HUES48 (cell line): Measurements from ENCODE around the gene RNF213.

Source experiments
- H3K27ac ChIP-seq: one replicate; pipeline ENCODE4 v1.7.0; 2013; ENCODE audit warnings: low read depth, low read length, inconsistent platforms
- H3K27me3 ChIP-seq: 2 replicates; pipeline ENCODE4 v1.6.1; 2013; ENCODE audit warnings: mild to moderate bottlenecking, low read length; ENCODE audit not compliant: control insufficient read depth, insufficient read depth
- H3K36me3 ChIP-seq: 2 replicates; pipeline ENCODE4 v1.6.1; 2013; ENCODE audit warnings: low read length; ENCODE audit not compliant: control insufficient read depth, insufficient read depth
- H3K4me1 ChIP-seq: 2 replicates; pipeline ENCODE4 v1.6.1; 2013; ENCODE audit warnings: mild to moderate bottlenecking, low read length; ENCODE audit not compliant: control insufficient read depth, insufficient read depth
- H3K4me3 ChIP-seq: 2 replicates; pipeline ENCODE4 v1.5.1; 2013; ENCODE audit warnings: mild to moderate bottlenecking, low read depth, low read length
- H3K9ac ChIP-seq: 2 replicates; pipeline ENCODE4 v1.6.1; 2013; ENCODE audit warnings: mild to moderate bottlenecking, low read depth, low read length, moderate library complexity
- H3K9me3 ChIP-seq: 2 replicates; pipeline ENCODE4 v1.6.1; 2013; ENCODE audit warnings: low read length; ENCODE audit not compliant: control insufficient read depth, insufficient read depth

The RNF213 gene

DNA sequence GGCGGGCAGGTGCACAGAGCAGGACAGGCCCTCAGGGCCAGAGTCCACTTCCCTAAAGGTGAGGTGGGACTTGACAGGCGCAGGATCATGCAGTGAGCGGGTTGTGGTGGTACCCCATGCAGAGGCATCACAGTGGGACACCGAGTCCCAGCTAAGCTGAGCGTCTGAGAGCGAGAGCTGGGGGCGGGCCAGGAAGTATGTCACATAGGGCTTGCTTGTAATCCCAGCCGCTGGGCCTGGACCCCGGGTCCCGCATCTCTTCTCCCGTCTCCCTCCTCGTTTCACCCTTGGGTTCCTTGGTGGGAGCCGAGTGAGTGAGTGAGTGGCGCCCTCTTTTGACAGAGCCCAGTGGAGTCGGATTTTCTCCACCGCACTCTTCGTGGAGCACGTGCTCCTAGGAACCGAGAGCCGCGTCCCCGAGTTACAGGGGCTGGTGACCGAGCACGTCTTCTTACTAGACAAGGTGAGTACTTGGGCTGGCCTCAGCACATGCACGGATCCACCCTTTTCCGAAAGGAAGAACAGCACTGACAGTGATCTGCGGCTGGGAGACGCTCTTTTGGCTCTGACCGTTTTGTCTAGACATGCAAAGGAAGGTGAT is 103.5 kb downstream of the RNF213 start:
- H3K27ac ChIP-seq = no peak overlapping the region
- peaks cover 82% of the 10 kb centered on the region for H3K36me3 ChIP-seq
- H3K9me3 ChIP-seq = no peaks in the 10 kb centered on the region
- H3K27me3 ChIP-seq = no peaks in the 10 kb centered on the region
- H3K9ac ChIP-seq = no peak overlapping the region
- H3K4me3 ChIP-seq = no peak overlapping the region
- H3K4me1 ChIP-seq = no peaks in the 10 kb centered on the region

DNA sequence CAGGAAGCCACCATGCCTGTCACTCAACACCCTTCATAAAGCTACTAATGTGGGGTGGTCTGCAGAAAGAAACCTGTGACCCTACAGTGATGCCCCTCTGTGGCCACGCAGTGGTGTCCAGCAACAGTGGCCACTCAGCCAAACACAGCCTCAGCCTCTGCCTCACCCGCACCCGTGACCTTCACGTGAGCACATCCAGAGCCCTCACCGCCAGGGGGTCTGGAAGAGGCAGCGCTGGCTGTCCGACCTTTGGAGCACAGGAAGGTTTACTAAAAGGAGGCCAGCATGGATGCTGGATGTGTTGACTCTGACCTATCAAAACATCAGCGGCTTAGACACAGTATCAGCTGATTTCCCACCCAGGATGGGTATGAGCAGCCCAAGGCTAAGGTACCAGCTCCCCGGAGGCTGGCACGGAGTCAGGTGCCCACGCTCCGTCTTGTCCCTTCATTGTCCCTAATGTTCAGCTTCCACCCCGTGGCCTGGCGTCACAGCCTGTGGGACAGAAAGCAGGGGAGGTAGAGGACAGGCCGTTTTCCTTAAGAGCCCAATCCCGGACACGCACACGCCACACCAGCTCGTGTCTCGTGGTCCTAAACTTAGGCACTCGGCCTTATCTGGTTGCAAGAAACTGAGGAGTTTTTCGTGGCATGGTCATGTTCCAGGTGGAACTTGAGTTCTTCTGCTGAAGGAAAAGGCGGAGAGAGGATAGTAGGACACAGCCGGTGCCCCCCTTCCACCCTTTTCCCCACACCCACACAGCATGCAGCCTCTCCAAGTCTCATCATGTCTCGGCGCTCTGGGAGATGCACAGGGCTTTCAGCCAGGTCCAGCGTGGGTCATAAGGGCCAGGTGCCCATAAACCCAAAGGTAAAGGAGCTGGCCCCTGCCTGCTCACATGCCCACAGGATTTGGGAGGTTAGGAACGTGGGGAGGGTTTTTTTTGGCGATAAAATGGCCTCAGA is 104.6 kb downstream of the RNF213 start:
- no peaks in the 10 kb centered on the region for H3K27me3 ChIP-seq
- H3K36me3 ChIP-seq = peaks cover 82% of the 10 kb centered on the region
- H3K27ac ChIP-seq = no peak overlapping the region
- no peak overlapping the region for H3K4me3 ChIP-seq
- H3K9ac ChIP-seq = no peak overlapping the region
- H3K9me3 ChIP-seq = no peaks in the 10 kb centered on the region
- no peaks in the 10 kb centered on the region for H3K4me1 ChIP-seq

GRCh38 chr17:80365983-80366382 is 105.3 kb downstream of the RNF213 start:
- Histone ChIP-seq H3K27me3 (no peaks in the 10 kb centered on the region), H3K4me1 (no peaks in the 10 kb centered on the region), H3K9ac (no peak overlapping the region), H3K9me3 (no peaks in the 10 kb centered on the region), H3K36me3 (peaks cover 82% of the 10 kb centered on the region), H3K4me3 (no peak overlapping the region), H3K27ac (no peak overlapping the region)

- H3K4me3 ChIP-seq = no peak overlapping the region
- no peaks in the 10 kb centered on the region for H3K27me3 ChIP-seq
- no peak overlapping the region for H3K27ac ChIP-seq
- no peak overlapping the region for H3K9ac ChIP-seq
- H3K36me3 ChIP-seq = peaks cover 86% of the 10 kb centered on the region
- no peaks in the 10 kb centered on the region for H3K9me3 ChIP-seq
- H3K4me1 ChIP-seq = no peaks in the 10 kb centered on the region
These were observed 106.9 kb downstream of the RNF213 start for GRCh38 chr17:80367503-80367902.

- Histone ChIP-seq H3K9ac (no peak overlapping the region), H3K36me3 (peaks cover 80% of the 10 kb centered on the region), H3K9me3 (no peaks in the 10 kb centered on the region), H3K27me3 (no peaks in the 10 kb centered on the region), H3K4me1 (0 out of 2 replicates have a peak, but pooled peaks cover 8% of the 10 kb centered on the region), H3K4me3 (no peak overlapping the region), H3K27ac (no peak overlapping the region)
These were observed 110.5 kb downstream of the RNF213 start for GRCh38 chr17:80371196-80371595.

GRCh38 chr17:80372456-80372855 is 111.8 kb downstream of the RNF213 start:
- H3K4me3 ChIP-seq = no peak overlapping the region
- no peak overlapping the region for H3K27ac ChIP-seq
- H3K9ac ChIP-seq = no peak overlapping the region
- H3K36me3 ChIP-seq = peaks cover 89% of the 10 kb centered on the region
- H3K27me3 ChIP-seq = no peaks in the 10 kb centered on the region
- 0 out of 2 replicates have a peak, but pooled peaks cover 8% of the 10 kb centered on the region for H3K4me1 ChIP-seq
- H3K9me3 ChIP-seq = no peaks in the 10 kb centered on the region

- Histone ChIP-seq H3K36me3 (peaks cover 88% of the 10 kb centered on the region), H3K4me3 (no peak overlapping the region), H3K4me1 (0 out of 2 replicates have a peak, but pooled peaks cover 8% of the 10 kb centered on the region), H3K27ac (no peak overlapping the region), H3K27me3 (no peaks in the 10 kb centered on the region), H3K9ac (no peak overlapping the region), H3K9me3 (no peaks in the 10 kb centered on the region)
These were observed 112.4 kb downstream of the RNF213 start for GRCh38 chr17:80372922-80373570.

DNA sequence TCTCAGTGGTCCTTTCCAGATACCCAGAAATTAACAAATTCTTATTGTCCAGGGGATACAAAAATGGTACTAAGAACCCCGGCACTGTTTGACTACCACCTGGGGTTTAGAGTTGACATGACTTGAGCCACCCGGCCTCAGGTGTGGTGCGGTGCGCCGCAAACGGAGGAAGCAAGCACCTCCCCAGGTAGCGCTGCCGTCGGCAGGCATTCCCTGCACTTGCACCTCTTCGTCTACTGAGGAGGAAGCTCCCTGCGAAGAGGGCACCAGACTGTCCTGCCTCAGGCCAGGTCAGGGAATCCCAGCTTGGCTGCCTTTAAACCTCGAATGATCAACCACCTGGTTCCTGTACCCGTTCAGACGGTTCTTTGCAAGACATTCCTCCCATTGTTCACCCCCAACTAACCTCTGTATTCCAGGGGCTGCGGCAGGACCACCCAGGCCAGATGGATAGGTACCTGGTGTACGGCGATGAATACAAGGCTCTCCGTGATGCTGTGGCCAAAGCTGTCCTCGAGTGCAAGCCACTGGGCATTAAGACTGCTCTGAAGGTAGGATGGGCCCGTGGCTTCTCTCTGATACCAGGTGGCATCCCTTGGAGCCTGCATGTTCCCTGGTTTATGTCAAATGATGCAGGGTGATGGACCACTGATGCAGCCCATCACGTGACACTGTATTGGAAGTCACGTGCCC is 113.5 kb downstream of the RNF213 start:
- no peak overlapping the region for H3K9ac ChIP-seq
- no peaks in the 10 kb centered on the region for H3K27me3 ChIP-seq
- H3K9me3 ChIP-seq = no peaks in the 10 kb centered on the region
- H3K36me3 ChIP-seq = peaks cover 91% of the 10 kb centered on the region
- no peak overlapping the region for H3K4me3 ChIP-seq
- no peak overlapping the region for H3K27ac ChIP-seq
- H3K4me1 ChIP-seq = 0 out of 2 replicates have a peak, but pooled peaks cover 8% of the 10 kb centered on the region

- H3K4me3 ChIP-seq = no peak overlapping the region
- H3K27me3 ChIP-seq = no peaks in the 10 kb centered on the region
- peaks cover 91% of the 10 kb centered on the region for H3K36me3 ChIP-seq
- H3K9me3 ChIP-seq = no peaks in the 10 kb centered on the region
- peak overlapping the region; percentile 52 for H3K27ac ChIP-seq
- H3K4me1 ChIP-seq = 0 out of 2 replicates have a peak, but pooled peaks cover 8% of the 10 kb centered on the region
- H3K9ac ChIP-seq = no peak overlapping the region
These were observed 114.3 kb downstream of the RNF213 start for GRCh38 chr17:80374732-80375585.

GRCh38 chr17:80376531-80376930 is 115.9 kb downstream of the RNF213 start:
- no peaks in the 10 kb centered on the region for H3K9me3 ChIP-seq
- H3K9ac ChIP-seq = no peak overlapping the region
- no peak overlapping the region for H3K4me3 ChIP-seq
- H3K27ac ChIP-seq = peak overlapping the region; percentile 29
- H3K36me3 ChIP-seq = peaks cover 91% of the 10 kb centered on the region
- H3K27me3 ChIP-seq = no peaks in the 10 kb centered on the region
- 0 out of 2 replicates have a peak, but pooled peaks cover 8% of the 10 kb centered on the region for H3K4me1 ChIP-seq
